IMR-90 (cell line): ENCODE data around the gene CMTM7. TPM values are rescaled to one million over a fixed set of nuclear protein-coding genes. Genes with fewer than 3 reads are reported as not detected.
A peak's percentile ranks its signal among the peaks of the same experiment; 100 is the strongest.

Experiments used
- ATAC-seq: fragments of 200-7000 bp; cut with Tn5 transposase; 2 replicates; pipeline ENCODE4 v1.9.1; 2020; ENCODE audit warnings: low read depth, mild to moderate bottlenecking, moderate library complexity
- BruUV-seq: library from RNA; stranded (reverse); fragments of 400-500 nt; replicated peaks from 2 replicates; lab custom pipeline; 2021; lab: Mats Ljungman, UMichigan
- CTCF ChIA-PET: fragments of 300-600 bp; formaldehyde crosslinking; extraction: SDS; loops from one replicate; lab custom pipeline; 2021; ENCODE audit warnings: antibody characterized with exemption; lab: Yijun Ruan, JAX
- POLR2A ChIA-PET: fragments of 300-600 bp; sonication (Branson Sonifier 250); formaldehyde crosslinking; loops from one replicate; lab custom pipeline; 2022; ENCODE audit warnings: antibody characterized with exemption; ENCODE audit not compliant: unreplicated experiment; lab: Charles Lee
- DNase-seq: peaks from one replicate; pipeline ENCODE4 v3.0.0; 2013
- H2AFZ ChIP-seq: replicated peaks from 2 replicates; pipeline ENCODE3; 2013; ENCODE audit warnings: low read length, mild to moderate bottlenecking; ENCODE audit not compliant: poor library complexity
- H2AK5ac ChIP-seq: 2 replicates; pipeline ENCODE4 v1.6.1; 2013; ENCODE audit warnings: low read depth, low read length, inconsistent platforms
- H2AK9ac ChIP-seq: replicated peaks from 2 replicates; pipeline ENCODE3; 2013; ENCODE audit warnings: mild to moderate bottlenecking, low read depth, low read length, moderate library complexity; ENCODE audit not compliant: poor library complexity
- H2BK120ac ChIP-seq: 2 replicates; pipeline ENCODE4 v1.6.1; 2013; ENCODE audit warnings: low read depth, low read length, inconsistent platforms
- H2BK15ac ChIP-seq: 3 replicates; pipeline ENCODE4 v1.6.1; 2013; ENCODE audit warnings: low read depth, low read length, inconsistent platforms
- H2BK20ac ChIP-seq: 2 replicates; pipeline ENCODE4 v1.6.1; 2013; ENCODE audit warnings: low read depth, mild to moderate bottlenecking, inconsistent platforms, low read length, moderate library complexity
- H2BK5ac ChIP-seq: 2 replicates; pipeline ENCODE4 v1.6.1; 2013; ENCODE audit warnings: mild to moderate bottlenecking, low read depth, low read length, inconsistent platforms; ENCODE audit not compliant: poor library complexity, severe bottlenecking
- H3K14ac ChIP-seq: replicated peaks from 2 replicates; pipeline ENCODE4 v1.6.1; 2013; ENCODE audit warnings: low read depth, low read length, inconsistent platforms
- H3K18ac ChIP-seq: 2 replicates; pipeline ENCODE4 v1.6.1; 2013; ENCODE audit warnings: low read depth, low read length, control low read depth
- H3K23ac ChIP-seq: 2 replicates; pipeline ENCODE4 v1.6.1; 2013; ENCODE audit warnings: low read depth, low read length, inconsistent platforms
- H3K27ac ChIP-seq: 2 replicates; pipeline ENCODE4 v1.5.1; 2013; ENCODE audit warnings: mild to moderate bottlenecking, control low read depth, low read length; ENCODE audit not compliant: insufficient read depth
- H3K27me3 ChIP-seq: 2 replicates; pipeline ENCODE4 v1.6.1; 2013; ENCODE audit warnings: low read length; ENCODE audit not compliant: control insufficient read depth, insufficient read depth
- H3K36me3 ChIP-seq: 2 replicates; pipeline ENCODE4 v1.6.1; 2013; ENCODE audit warnings: low read length, mixed read lengths; ENCODE audit not compliant: control insufficient read depth, insufficient read depth
- H3K4ac ChIP-seq: 2 replicates; pipeline ENCODE4 v1.6.1; 2013; ENCODE audit warnings: low read depth, low read length, inconsistent platforms
- H3K4me1 ChIP-seq: 2 replicates; pipeline ENCODE4 v1.6.1; 2013; ENCODE audit warnings: low read length, mixed read lengths; ENCODE audit not compliant: control insufficient read depth, insufficient read depth
- H3K4me2 ChIP-seq: 2 replicates; pipeline ENCODE4 v1.6.1; 2013; ENCODE audit warnings: low read depth, mild to moderate bottlenecking, control low read depth, low read length, moderate library complexity
- H3K4me3 ChIP-seq: 2 replicates; pipeline ENCODE4 v1.5.1; 2013; ENCODE audit warnings: low read depth, mild to moderate bottlenecking, control low read depth, low read length, moderate library complexity; ENCODE audit not compliant: insufficient read depth
- H3K56ac ChIP-seq: 2 replicates; pipeline ENCODE4 v1.6.1; 2013; ENCODE audit warnings: low read length, inconsistent platforms; ENCODE audit not compliant: insufficient read depth; ENCODE audit errors: extremely low read depth
- H3K79me1 ChIP-seq, 2 experiments: 2 replicates each; pipeline ENCODE4 v1.6.1; 2013; ENCODE audit warnings: low read length in 2 of 2, inconsistent platforms in 1 of 2, low read depth in 1 of 2
- H3K9ac ChIP-seq: 2 replicates; pipeline ENCODE4 v1.6.1; 2013; ENCODE audit warnings: low read depth, low read length, control low read depth
- H3K9me1 ChIP-seq: 2 replicates; pipeline ENCODE4 v1.6.1; 2013; ENCODE audit warnings: low read length, inconsistent platforms; ENCODE audit not compliant: insufficient read depth
- H3K9me3 ChIP-seq: 2 replicates; pipeline ENCODE4 v1.6.1; 2013; ENCODE audit warnings: low read length; ENCODE audit not compliant: control insufficient read depth, insufficient read depth
- H4K20me1 ChIP-seq: 2 replicates; pipeline ENCODE4 v1.6.1; 2013; ENCODE audit warnings: low read length, inconsistent platforms; ENCODE audit not compliant: insufficient read depth
- H4K5ac ChIP-seq: 2 replicates; pipeline ENCODE4 v1.6.1; 2013; ENCODE audit warnings: mild to moderate bottlenecking, low read depth, low read length, control low read depth
- H4K8ac ChIP-seq, 2 experiments: 2 replicates each; pipeline ENCODE4 v1.6.1; 2013; ENCODE audit warnings: low read depth in 2 of 2, low read length in 2 of 2, control low read depth in 1 of 2, inconsistent platforms in 1 of 2
- H4K91ac ChIP-seq: 2 replicates; pipeline ENCODE4 v1.6.1; 2013; ENCODE audit warnings: low read depth, low read length, inconsistent platforms; ENCODE audit not compliant: insufficient read depth
- NFE2L2 ChIP-seq: fragments of 150-350 bp; IDR thresholded peaks from 2 replicates; pipeline ENCODE4 v1.6.1; 2016; ENCODE audit warnings: low read depth, mild to moderate bottlenecking, low read length
- RAD21 ChIP-seq: IDR thresholded peaks from 2 replicates; pipeline ENCODE4 v1.6.1; 2012; ENCODE audit warnings: low read length, improper control_type of control experiment
- SMC3 ChIP-seq: fragments of 150-350 bp; IDR thresholded peaks from 2 replicates; pipeline ENCODE4 v1.6.1; 2016; ENCODE audit warnings: low read depth, mild to moderate bottlenecking, antibody characterized with exemption, low read length, moderate library complexity
- whole genome bisulfite sequencing, 2 experiments: methylation state at CpG; one replicate each; pipeline versions ENCODE4 v1.1.5 to v1.1.7; 2013; ENCODE audit warnings: missing lambda C conversion rate in 2 of 2; ENCODE audit not compliant: insufficient read length in 1 of 2; ENCODE audit errors: extremely low coverage in 2 of 2; 5-methylcytosine and 5-hydroxymethylcytosine counted together
- dilution Hi-C: fragments of 300-500 bp; cut with HindIII; formaldehyde crosslinking; loops from one replicate; pipeline ENCODE4 v1.14.3; 2018; ENCODE audit warnings: low sequenced_read_pairs; ENCODE audit not compliant: unreplicated experiment
- in situ Hi-C: fragments of 300-500 bp; cut with MboI; formaldehyde crosslinking; loops from 3 replicates; pipeline ENCODE4 v1.14.3; 2019; ENCODE audit warnings: low sequenced_read_pairs, inconsistent platforms, mixed read lengths
- intact Hi-C: fragments of 100-400 bp; cut with micrococcal nuclease; formaldehyde crosslinking; loops from 2 replicates; pipeline ENCODE4 v1.10.0; 2022
- polyA plus RNA-seq, 3 experiments: library from polyadenylated mRNA; depleted of rRNA; stranded (reverse); fragments of >200 nt; gene quantifications; 2 replicates each; pipeline ENCODE4 v1.2.3, GENCODE V29; 2012; ENCODE audit warnings: low replicate concordance in 1 of 3
- total RNA-seq: library from RNA; depleted of rRNA; stranded (reverse); fragments of >200 nt; gene quantifications from 2 replicates; pipeline ENCODE4 v1.2.3, GENCODE V29; 2012
- TF ChIP-seq, protein P1 (sequence below): conservative IDR thresholded peaks from 2 replicates; pipeline ENCODE4 v1.5.1; 2012; ENCODE audit warnings: mild to moderate bottlenecking, low read depth, low read length, improper control_type of control experiment

Gene CMTM7
- total and polyA plus RNA-seq, 2 of the 4 experiments (the other 2 are of a cell fraction): 3.4 to 31.4 TPM

- no peak overlapping the region for H3K14ac ChIP-seq
- CTCF ChIA-PET: no interaction called here
- H2BK15ac ChIP-seq: no peak overlapping the region
- POLR2A ChIA-PET: no interaction called here
- DNase-seq (peak; percentile 60), ATAC-seq (no peak)
- no peaks in the 10 kb centered on the region for H3K9me3 ChIP-seq
- no peak overlapping the region for H4K5ac ChIP-seq
- H3K9me1 ChIP-seq: no peaks in the 10 kb centered on the region
- H3K79me1 ChIP-seq: peaks cover 22 to 46% of the 10 kb centered on the region in 2 experiments
- H2AK5ac ChIP-seq: no peak overlapping the region
- H2BK120ac ChIP-seq: no peak overlapping the region
- H3K23ac ChIP-seq: no peak overlapping the region
- TF ChIP-seq NFE2L2: no peak
- peak; percentile 41 for TF ChIP-seq SMC3
- TF ChIP-seq, protein P1, sequence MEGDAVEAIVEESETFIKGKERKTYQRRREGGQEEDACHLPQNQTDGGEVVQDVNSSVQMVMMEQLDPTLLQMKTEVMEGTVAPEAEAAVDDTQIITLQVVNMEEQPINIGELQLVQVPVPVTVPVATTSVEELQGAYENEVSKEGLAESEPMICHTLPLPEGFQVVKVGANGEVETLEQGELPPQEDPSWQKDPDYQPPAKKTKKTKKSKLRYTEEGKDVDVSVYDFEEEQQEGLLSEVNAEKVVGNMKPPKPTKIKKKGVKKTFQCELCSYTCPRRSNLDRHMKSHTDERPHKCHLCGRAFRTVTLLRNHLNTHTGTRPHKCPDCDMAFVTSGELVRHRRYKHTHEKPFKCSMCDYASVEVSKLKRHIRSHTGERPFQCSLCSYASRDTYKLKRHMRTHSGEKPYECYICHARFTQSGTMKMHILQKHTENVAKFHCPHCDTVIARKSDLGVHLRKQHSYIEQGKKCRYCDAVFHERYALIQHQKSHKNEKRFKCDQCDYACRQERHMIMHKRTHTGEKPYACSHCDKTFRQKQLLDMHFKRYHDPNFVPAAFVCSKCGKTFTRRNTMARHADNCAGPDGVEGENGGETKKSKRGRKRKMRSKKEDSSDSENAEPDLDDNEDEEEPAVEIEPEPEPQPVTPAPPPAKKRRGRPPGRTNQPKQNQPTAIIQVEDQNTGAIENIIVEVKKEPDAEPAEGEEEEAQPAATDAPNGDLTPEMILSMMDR: peak; percentile 72
- TF ChIP-seq RAD21: peak; percentile 59
- no peak overlapping the region for H3K18ac ChIP-seq
- H4K20me1 ChIP-seq: no peaks in the 10 kb centered on the region
- no peak overlapping the region for H2BK5ac ChIP-seq
- H3K4me3 ChIP-seq: no peak overlapping the region
- H3K4me2 ChIP-seq: no peak overlapping the region
- dilution Hi-C loops (no loop called here), in situ Hi-C loops (loop anchor here (25.0 kb wide), 1 partner anchor 263 kb away; no protein-coding TSS in a partner anchor), intact Hi-C loops (no loop called here)
- no peak overlapping the region for H3K9ac ChIP-seq
- H3K27ac ChIP-seq: no peak overlapping the region
- WGBS, 2 experiments: no CpG with 5 or more reads among the region's 2 CpGs
- H2BK20ac ChIP-seq: no peak overlapping the region
- no peaks in the 10 kb centered on the region for H3K36me3 ChIP-seq
- peaks cover 2% of the 10 kb centered on the region for H3K4me1 ChIP-seq
- H3K56ac ChIP-seq: no peak overlapping the region
- H2AK9ac ChIP-seq: no peak overlapping the region
- no TSS peak for BruUV-seq
- no peak overlapping the region for H4K8ac ChIP-seq
- H3K27me3 ChIP-seq: no peaks in the 10 kb centered on the region
- H4K91ac ChIP-seq: no peak overlapping the region
- H2AFZ ChIP-seq: no peak overlapping the region
- no peak overlapping the region for H3K4ac ChIP-seq
Measured at GRCh38 chr3:32399030-32399620, 7.5 kb downstream of the CMTM7 start.
